ENCODE measurements around the gene COL28A1.

DNA sequence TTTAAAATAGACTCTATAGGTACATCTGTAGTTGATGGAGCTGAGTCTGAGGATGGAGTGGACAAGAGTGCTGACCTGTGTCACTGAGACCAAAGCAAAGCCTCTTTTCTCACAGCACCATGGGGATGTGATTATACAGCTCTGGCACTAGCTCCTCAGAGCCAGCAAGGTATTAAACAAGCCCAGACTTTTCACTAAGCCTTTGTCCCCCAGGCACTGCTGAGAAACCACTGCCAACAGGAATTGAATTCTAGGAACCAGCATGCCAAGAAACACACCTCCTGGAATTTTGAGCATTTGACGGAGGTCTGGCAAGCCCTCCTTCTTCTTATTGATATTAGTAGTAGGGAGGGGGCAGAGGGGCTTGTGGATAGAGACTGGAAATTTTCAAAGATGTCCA lies 206.3 kb downstream of the COL28A1 start:
- TF ChIP-seq, protein P1, sequence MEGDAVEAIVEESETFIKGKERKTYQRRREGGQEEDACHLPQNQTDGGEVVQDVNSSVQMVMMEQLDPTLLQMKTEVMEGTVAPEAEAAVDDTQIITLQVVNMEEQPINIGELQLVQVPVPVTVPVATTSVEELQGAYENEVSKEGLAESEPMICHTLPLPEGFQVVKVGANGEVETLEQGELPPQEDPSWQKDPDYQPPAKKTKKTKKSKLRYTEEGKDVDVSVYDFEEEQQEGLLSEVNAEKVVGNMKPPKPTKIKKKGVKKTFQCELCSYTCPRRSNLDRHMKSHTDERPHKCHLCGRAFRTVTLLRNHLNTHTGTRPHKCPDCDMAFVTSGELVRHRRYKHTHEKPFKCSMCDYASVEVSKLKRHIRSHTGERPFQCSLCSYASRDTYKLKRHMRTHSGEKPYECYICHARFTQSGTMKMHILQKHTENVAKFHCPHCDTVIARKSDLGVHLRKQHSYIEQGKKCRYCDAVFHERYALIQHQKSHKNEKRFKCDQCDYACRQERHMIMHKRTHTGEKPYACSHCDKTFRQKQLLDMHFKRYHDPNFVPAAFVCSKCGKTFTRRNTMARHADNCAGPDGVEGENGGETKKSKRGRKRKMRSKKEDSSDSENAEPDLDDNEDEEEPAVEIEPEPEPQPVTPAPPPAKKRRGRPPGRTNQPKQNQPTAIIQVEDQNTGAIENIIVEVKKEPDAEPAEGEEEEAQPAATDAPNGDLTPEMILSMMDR (IDR thresholded peaks at IDR 0.05; ENCODE audit: borderline replicate concordance, extremely low read depth, low read length, poor library complexity, severe bottlenecking), result no peak
- TF ChIP-seq EZH2 (IDR thresholded peaks at IDR 0.05; ENCODE audit: borderline replicate concordance, low read depth, low read length, severe bottlenecking), result no peak
